H1 (cell line): ENCODE data around the gene ASB1. TPM values are rescaled to one million over a fixed set of nuclear protein-coding genes. Genes with fewer than 3 reads are reported as not detected.

Source experiments
- CTCF ChIA-PET: fragments of 300-600 bp; sonication (Branson Sonifier 250); formaldehyde crosslinking; loops from one replicate; lab custom pipeline; 2021; ENCODE audit not compliant: partially characterized antibody; lab: Charles Lee
- POLR2A ChIA-PET: fragments of 300-600 bp; sonication (Branson Sonifier 250); formaldehyde crosslinking; loops from one replicate; lab custom pipeline; 2021; ENCODE audit warnings: inconsistent platforms; ENCODE audit not compliant: partially characterized antibody; lab: Charles Lee
- DNase-seq, 2 experiments: peaks; one replicate each; pipeline versions ENCODE4 v3.0.0 to v3.0.0-alpha.2; 2010 to 2022; ENCODE audit warnings: low spot score in 2 of 2, low read depth in 1 of 2, mixed read lengths in 1 of 2
- FAIRE-seq: peaks from 2 replicates; lab custom pipeline; 2011; peaks lifted over from hg19 to GRCh38; lab: Jason Lieb, UNC
- H2AFZ ChIP-seq: 2 replicates; pipeline ENCODE4 v1.8.1; 2012; ENCODE audit warnings: low read length, inconsistent platforms
- H2AK5ac ChIP-seq: 2 replicates; pipeline ENCODE4 v1.6.1; 2013; ENCODE audit warnings: low read depth, low read length
- H2BK120ac ChIP-seq: replicated peaks from 2 replicates; pipeline ENCODE3; 2013; ENCODE audit warnings: low read depth, low read length, inconsistent platforms
- H2BK12ac ChIP-seq: 2 replicates; pipeline ENCODE4 v1.6.1; 2013; ENCODE audit warnings: low read depth, low read length
- H2BK15ac ChIP-seq: 2 replicates; pipeline ENCODE4 v1.6.1; 2013; ENCODE audit warnings: low read length
- H2BK20ac ChIP-seq: 2 replicates; pipeline ENCODE4 v1.6.1; 2013; ENCODE audit warnings: low read length
- H2BK5ac ChIP-seq: 2 replicates; pipeline ENCODE4 v1.6.1; 2013; ENCODE audit warnings: low read depth, low read length
- H3K14ac ChIP-seq: 2 replicates; pipeline ENCODE4 v1.6.1; 2013; ENCODE audit warnings: inconsistent platforms; ENCODE audit not compliant: insufficient read length
- H3K18ac ChIP-seq: 2 replicates; pipeline ENCODE4 v1.6.1; 2013; ENCODE audit warnings: low read length; ENCODE audit errors: extremely low read depth
- H3K23ac ChIP-seq: 2 replicates; pipeline ENCODE4 v1.6.1; 2013; ENCODE audit warnings: inconsistent platforms; ENCODE audit not compliant: insufficient read length
- H3K23me2 ChIP-seq: 2 replicates; pipeline ENCODE4 v1.6.1; 2013; ENCODE audit warnings: low read depth, low read length
- H3K27ac ChIP-seq: 2 replicates; pipeline ENCODE4 v1.6.1; 2011; ENCODE audit warnings: low read depth, low read length, inconsistent platforms
- H3K27me3 ChIP-seq, 4 experiments: replicated peaks in 1 of 4; 1 replicate in 1 of 4; 2 replicates in 3 of 4; pipeline versions ENCODE4 v1.6.1 to v1.8.1; 2011 to 2013; ENCODE audit warnings: low read length in 3 of 4, mild to moderate bottlenecking in 3 of 4, inconsistent platforms in 2 of 4, mixed read lengths in 2 of 4, moderate library complexity in 1 of 4; ENCODE audit not compliant: control insufficient read depth in 3 of 4, insufficient read depth in 3 of 4; ENCODE audit errors: extremely low read depth in 1 of 4
- H3K36me3 ChIP-seq, 4 experiments: 2 replicates each; pipeline versions ENCODE4 v1.6.1 to v1.8.1; 2011 to 2013; ENCODE audit warnings: mild to moderate bottlenecking in 4 of 4, low read length in 3 of 4, moderate library complexity in 2 of 4, control low read depth in 1 of 4, inconsistent platforms in 1 of 4; ENCODE audit not compliant: insufficient read depth in 4 of 4, control insufficient read depth in 2 of 4
- H3K4ac ChIP-seq: replicated peaks from 2 replicates; pipeline ENCODE3; 2013; ENCODE audit warnings: low read length, low read depth, mixed read lengths, inconsistent platforms; ENCODE audit not compliant: insufficient read length
- H3K4me1 ChIP-seq, 4 experiments: replicated peaks in 1 of 4; 1 replicate in 1 of 4; 2 replicates in 3 of 4; pipeline versions ENCODE4 v1.6.1 to v1.8.1; 2011 to 2013; ENCODE audit warnings: low read length in 3 of 4, inconsistent platforms in 2 of 4, mixed read lengths in 1 of 4; ENCODE audit not compliant: insufficient read depth in 4 of 4, control insufficient read depth in 3 of 4
- H3K4me2 ChIP-seq, 2 experiments: 2 replicates each; pipeline versions ENCODE4 v1.6.1 to v1.8.1; 2011 to 2013; ENCODE audit warnings: low read depth in 2 of 2, low read length in 2 of 2, control low read depth in 1 of 2, inconsistent platforms in 1 of 2, mild to moderate bottlenecking in 1 of 2; ENCODE audit not compliant: insufficient read depth in 1 of 2
- H3K4me3 ChIP-seq, 4 experiments: fragments of 200-600, 300-600 bp in 1 of 4; sonication (generic), shearing (Covaris generic), sonication (Bioruptor Twin) in 1 of 4; 2 replicates each; pipeline versions ENCODE4 v1.5.1 to v1.8.1; 2011 to 2016; ENCODE audit warnings: low read length in 4 of 4, low read depth in 3 of 4, control low read depth in 2 of 4, inconsistent platforms in 2 of 4, mild to moderate bottlenecking in 2 of 4, mixed read lengths in 1 of 4, moderate library complexity in 1 of 4; ENCODE audit not compliant: insufficient read depth in 2 of 4; ENCODE audit errors: extremely low read depth in 1 of 4
- H3K56ac ChIP-seq: replicated peaks from 2 replicates; pipeline ENCODE3; 2013; ENCODE audit warnings: low read depth, mild to moderate bottlenecking, mixed read lengths, low read length, inconsistent platforms; ENCODE audit not compliant: insufficient read length
- H3K79me1 ChIP-seq: 2 replicates; pipeline ENCODE4 v1.6.1; 2013; ENCODE audit warnings: low read depth, low read length, control low read depth
- H3K79me2 ChIP-seq, 2 experiments: 2 replicates each; pipeline versions ENCODE4 v1.6.1 to v1.8.1; 2012 to 2013; ENCODE audit warnings: low read length in 2 of 2, mild to moderate bottlenecking in 2 of 2, inconsistent platforms in 1 of 2; ENCODE audit not compliant: insufficient read depth in 2 of 2, control insufficient read depth in 1 of 2
- H3K9ac ChIP-seq, 4 experiments: replicated peaks in 1 of 4; 1 replicate in 1 of 4; 2 replicates in 3 of 4; pipeline versions ENCODE4 v1.6.1 to v1.8.1; 2011 to 2013; ENCODE audit warnings: low read depth in 3 of 4, low read length in 3 of 4, control low read depth in 2 of 4, mild to moderate bottlenecking in 2 of 4, moderate library complexity in 2 of 4, inconsistent platforms in 1 of 4; ENCODE audit errors: extremely low read depth in 1 of 4
- H3K9me3 ChIP-seq, 2 experiments: 2 replicates each; pipeline versions ENCODE4 v1.6.1 to v1.8.1; 2012 to 2013; ENCODE audit warnings: mild to moderate bottlenecking in 2 of 2, moderate library complexity in 2 of 2, control low read depth in 1 of 2, inconsistent platforms in 1 of 2, low read depth in 1 of 2, low read length in 1 of 2, mixed read lengths in 1 of 2; ENCODE audit not compliant: insufficient read depth in 2 of 2
- H4K20me1 ChIP-seq, 2 experiments: replicated peaks in 1 of 2; 2 replicates each; pipeline versions ENCODE3 to v1.8.1; 2011 to 2013; ENCODE audit warnings: inconsistent platforms in 2 of 2, low read length in 2 of 2, mild to moderate bottlenecking in 1 of 2; ENCODE audit not compliant: insufficient read depth in 2 of 2, control insufficient read depth in 1 of 2
- H4K5ac ChIP-seq: 2 replicates; pipeline ENCODE4 v1.6.1; 2013; ENCODE audit warnings: low read length, low read depth, mixed read lengths, inconsistent platforms; ENCODE audit not compliant: insufficient read length
- H4K8ac ChIP-seq: 2 replicates; pipeline ENCODE4 v1.8.0; 2013; ENCODE audit warnings: mild to moderate bottlenecking, moderate library complexity, low read length, inconsistent platforms; ENCODE audit not compliant: insufficient read depth; ENCODE audit errors: extremely low read depth
- H4K91ac ChIP-seq: replicated peaks from 2 replicates; pipeline ENCODE3; 2013; ENCODE audit warnings: low read length, mixed read lengths, inconsistent platforms; ENCODE audit not compliant: insufficient read length
- BRCA1 ChIP-seq: IDR thresholded peaks from 2 replicates; pipeline ENCODE4 v1.6.1; 2012; ENCODE audit warnings: low read depth, low read length, improper control_type of control experiment
- SIRT6 ChIP-seq: IDR thresholded peaks from one replicate; pipeline ENCODE4 v1.7.1; 2012; ENCODE audit warnings: low read length, inconsistent platforms
- TAF7 ChIP-seq: optimal IDR thresholded peaks from 2 replicates; pipeline ENCODE3; 2011; ENCODE audit warnings: low read depth, mild to moderate bottlenecking, inconsistent platforms, low read length, moderate library complexity, borderline replicate concordance
- WGBS, 2 experiments: shearing (Covaris generic) in 1 of 2; methylation state at CpG; one replicate each; pipeline versions ENCODE4 v1.1.6 to v1.1.7; 2013 to 2015; ENCODE audit warnings: low lambda C conversion rate in 2 of 2, mixed read lengths in 2 of 2, inconsistent platforms in 1 of 2, low coverage in 1 of 2, missing lambda C conversion rate in 1 of 2; ENCODE audit not compliant: insufficient replicate concordance in 2 of 2, insufficient coverage in 1 of 2, insufficient read length in 1 of 2; ENCODE audit errors: extremely low coverage in 1 of 2, missing lambda C conversion rate in 1 of 2; 5-methylcytosine and 5-hydroxymethylcytosine counted together
- long read RNA-seq, 2 experiments: library from RNA in 1 of 2; library from capped mRNA in 1 of 2; stranded (forward); transcript quantifications; one replicate each; pipeline ENCODE4 v2.0.0, GENCODE V29; 2021; ENCODE audit warnings: inconsistent platforms in 1 of 2
- polyA minus RNA-seq, 3 experiments: library from RNA; depleted of rRNA, polyadenylated mRNA; stranded (reverse); fragments of >200 nt; gene quantifications; 1 replicate in 2 of 3; 2 replicates in 1 of 3; pipeline ENCODE4 v1.2.3, GENCODE V29; 2011
- polyA plus RNA-seq, 7 experiments: library from polyadenylated mRNA; depleted of rRNA in 3 of 7; stranded (reverse) in 5 of 7; unstranded in 2 of 7; fragments of >200 nt in 5 of 7; fragments of 200-250 nt in 2 of 7; gene quantifications; 1 replicate in 5 of 7; 2 replicates in 1 of 7; 4 replicates in 1 of 7; pipeline versions ENCODE4 v1.2.1 to v1.2.3, GENCODE V29; 2011 to 2013; ENCODE audit warnings: missing spikeins in 2 of 7, mixed read lengths in 2 of 7
- total RNA-seq: library from RNA; stranded (reverse); fragmentation: NEBNext Ultra II Directional; extraction: Animal tissue kit (Norgen Biotek cat#: 25700); gene quantifications from 2 replicates; pipeline ENCODE4 v1.2.1, GENCODE V29; 2021

ASB1 gene
- 32.7 and 36.0 TPM in 2 replicates for total RNA-seq
- polyA plus RNA-seq (2011; rRNA removed), result 24.1 and 34.4 TPM in 2 replicates
- polyA plus RNA-seq (2011; cell fraction: cytosol; rRNA removed), result 30.8 TPM
- polyA plus RNA-seq (2011; cell fraction: nucleus; rRNA removed), result 37.4 TPM
- 24.1 to 36.1 TPM (median 28.9 TPM) in 4 replicates for polyA plus RNA-seq (2012, experiment 1 of 2)
- 15.8 TPM for polyA plus RNA-seq (2012, experiment 2 of 2)
- 17.5 TPM for polyA plus RNA-seq (2013, experiment 1 of 2)
- polyA plus RNA-seq (2013, experiment 2 of 2), result 18.9 TPM
- 15.8 and 21.2 TPM in 2 replicates for polyA minus RNA-seq (2011; rRNA and poly(A)+ RNA removed)
- polyA minus RNA-seq (2011; cell fraction: cytosol; rRNA and poly(A)+ RNA removed), result 21.2 TPM
- 23.1 TPM for polyA minus RNA-seq (2011; cell fraction: nucleus; rRNA and poly(A)+ RNA removed)
- long read RNA-seq, experiment 1, partial matches to known transcripts, result 7 of 22 reads
- long read RNA-seq, experiment 1, other reads (novel, unspliced or antisense), result 13 of 22 reads
- long read RNA-seq, experiment 2, full-length matches to known transcripts, result 20 of 26 reads
- long read RNA-seq, experiment 2, partial matches to known transcripts, result 1 of 26 reads
- long read RNA-seq, experiment 2, other reads (novel, unspliced or antisense), result 5 of 26 reads

- Histone ChIP-seq H3K27ac (peak within 1 kb of the TSS; percentile 84), H2BK5ac (peak within 1 kb of the TSS; percentile 66; the same call in 1 of the 2 replicates), H3K79me1 (peaks cover 12% of the 10 kb centered on the region), H3K9ac (peak within 1 kb of the TSS; percentile 65 to 88 (median 80)), H3K23me2 (peaks cover 11% of the 10 kb centered on the region), H2BK12ac (no peak within 1 kb of the TSS), H4K20me1 (peaks cover 0 to 7% of the 10 kb centered on the region in 2 experiments), H4K8ac (peak within 1 kb of the TSS; percentile 93), H3K4me2 (peak within 1 kb of the TSS; percentile 86 to 98), H3K56ac (peak within 1 kb of the TSS; percentile 97), H4K5ac (peak within 1 kb of the TSS; percentile 98), H3K4ac (no peak within 1 kb of the TSS), H2BK15ac (peak within 1 kb of the TSS; percentile 99; the same call in 1 of the 2 replicates), H3K18ac (peak within 1 kb of the TSS; percentile 98), H3K27me3 (no peaks in the 10 kb centered on the region), H3K4me1 (peaks cover 0 to 11% (median 6%) of the 10 kb centered on the region in 4 experiments; a peak in 4 of 7 replicates), H3K14ac (no peak within 1 kb of the TSS), H2AFZ (0 out of 2 replicates have a peak within 1 kb of the TSS, but pooled peaks have one; percentile 55), H3K9me3 (no peaks in the 10 kb centered on the region), H3K23ac (no peak within 1 kb of the TSS), H3K36me3 (peaks cover 0 to 4% (median 0%) of the 10 kb centered on the region in 4 experiments; a peak in 3 of 8 replicates), H3K79me2 (peaks cover 18 to 45% of the 10 kb centered on the region in 2 experiments), H3K4me3 (peak within 1 kb of the TSS; percentile 74 to 98 (median 79)), H2BK20ac (no peak within 1 kb of the TSS), H4K91ac (peak within 1 kb of the TSS; percentile 83), H2AK5ac (no peak within 1 kb of the TSS), H2BK120ac (no peak within 1 kb of the TSS)
- ChIA-PET CTCF (interaction anchor here (0.7 to 1.2 kb wide), 2 partner anchors 12 to 35 kb away, joined by 3 to 4 read pairs; no protein-coding TSS in a partner anchor), POLR2A (interaction anchor here (1.0 to 1.7 kb wide), 4 partner anchors 12 to 47 kb away, joined by 3 to 10 read pairs (median 4); no protein-coding TSS in a partner anchor)
- 1% methylated on average over 49 of the region's 104 CpGs; no CpG with 5 or more reads in 1 of the 2 experiments for WGBS, 2 experiments
- FAIRE-seq, result no peak
- peak; percentile 44 to 90 for DNase-seq
- peak; percentile 28 for TF ChIP-seq TAF7
- no peak for TF ChIP-seq BRCA1
- no peak for TF ChIP-seq SIRT6
These were observed at the start of gene ASB1 for GRCh38 chr2:238426568-238427434. Gene ASB1, plus strand, starts transcription at chr2:238426927. Its CDS starts 144 bp downstream, at chr2:238427071.
